GM18867 (cell line): ENCODE data around the gene SPART.

Source experiments
- ATAC-seq: cut with Tn5 transposase; IDR thresholded peaks from one replicate; pipeline ENCODE4 v1.9.1; 2021; ENCODE audit warnings: mild to moderate bottlenecking, moderate library complexity; ENCODE audit not compliant: unreplicated experiment

The SPART gene

GRCh38 chr13:36258831-36259230, 87.4 kb downstream of the SPART start:
- no peak for ATAC-seq
